Measurements from ENCODE around the gene PYROXD2. TPM values are rescaled to one million over a fixed set of nuclear protein-coding genes. Genes with fewer than 3 reads are reported as not detected.

Gene PYROXD2
- total and polyA plus RNA-seq, 2 experiments from 2014 or later: 1.3 to 2.6 TPM

- no peak for TF ChIP-seq ETS1 (IDR thresholded peaks at IDR 0.05)
Measured at GRCh38 chr10:98456043-98456570, 41.1 kb upstream of the PYROXD2 start (continued).

- Histone ChIP-seq H2AFZ (no peak overlapping the region), H3K79me2 (replicated peaks; ENCODE audit: insufficient read depth) (no peaks in the 10 kb centered on the region), H4K20me1 (replicated peaks; ENCODE audit: insufficient read depth) (no peaks in the 10 kb centered on the region), H3K36me3 (ENCODE audit: insufficient read depth) (no peaks in the 10 kb centered on the region), H3K4me3 (no peak overlapping the region), H3K9me2 (ENCODE audit: insufficient read depth) (no peaks in the 10 kb centered on the region), H3K4me2 (no peak overlapping the region), H3K27me3 (ENCODE audit: insufficient read depth) (no peaks in the 10 kb centered on the region), H3K4me1 (ENCODE audit: insufficient read depth) (peaks cover 27% of the 10 kb centered on the region), H3F3A (replicated peaks; ENCODE audit: low read depth) (no peaks in the 10 kb centered on the region), H3K27ac (ENCODE audit: low read depth) (no peak overlapping the region)
- Mint-ChIP-seq H3K27ac (no peak overlapping the region), H3K4me1 (peaks cover 30% of the 10 kb centered on the region), H3K36me3 (ENCODE audit: low read depth) (no peaks in the 10 kb centered on the region), H3K27me3 (ENCODE audit: insufficient read depth, low read depth, poor library complexity) (no peaks in the 10 kb centered on the region), H3K4me3 (no peak overlapping the region), H3K9me3 (no peaks in the 10 kb centered on the region)
- no peak for DNase-seq (ENCODE audit: low spot score)
- ATAC-seq: no peak
- TF ChIP-seq JUNB (IDR thresholded peaks at IDR 0.05; ENCODE audit: unreplicated experiment) (no peak), CREB1 (CRISPR knock-in tag; IDR thresholded peaks at IDR 0.05; ENCODE audit: low read depth) (no peak), STAT1 (IDR thresholded peaks at IDR 0.05; ENCODE audit: unreplicated experiment) (no peak), ZNF331 (CRISPR knock-in tag; IDR thresholded peaks at IDR 0.05; ENCODE audit: low read depth) (no peak), EZH2 (IDR thresholded peaks at IDR 0.05; ENCODE audit: low read depth, unreplicated experiment) (no peak), ZNF462 (CRISPR knock-in tag; IDR thresholded peaks at IDR 0.05) (no peak), EZH2phosphoT487 (IDR thresholded peaks at IDR 0.05; ENCODE audit: unreplicated experiment) (no peak), POLR2AphosphoS5 (IDR thresholded peaks at IDR 0.05; ENCODE audit: low read depth) (no peak), ETS1 (IDR thresholded peaks at IDR 0.05) (no peak), REST (IDR thresholded peaks at IDR 0.05; ENCODE audit: unreplicated experiment) (no peak), CTCF (conservative IDR thresholded peaks at IDR 0.05; ENCODE audit: low read depth in 2 of 2) (no peak)
Measured at GRCh38 chr10:98453729-98454128, 38.7 kb upstream of the PYROXD2 start.
